Spleen (tissue), 7 donors: ENCODE results near the gene TEX261.

Experiments used
- POLR2A ChIP-seq, 3 donors: fragments of 450-650 bp; IDR thresholded peaks; one replicate each; pipeline ENCODE4 v1.5.1; 2017; ENCODE audit warnings: antibody characterized with exemption in 3 of 3, mild to moderate bottlenecking in 1 of 3
- TF ChIP-seq, protein P1 (sequence below), 11 experiments: fragments of 200-600 bp in 7 of 11; fragments of 450-650 bp in 4 of 11; sonication (generic) in 4 of 11; IDR thresholded peaks in 8 of 11; conservative IDR thresholded peaks in 3 of 11; 1 replicate in 7 of 11; 2 replicates in 4 of 11; pipeline versions ENCODE4 v1.4.0 to v1.8.0; 2016 to 2021; ENCODE audit warnings: antibody characterized with exemption in 11 of 11, inconsistent platforms in 4 of 11, mild to moderate bottlenecking in 1 of 11
- donor health status: DM: no; HTN: no; CAD: no; lungs with moderate emphysema.
- donor health status: DM: no; HTN: no; CAD: no.
- donor health status: DM: no; HTN: no; CAD: no.

DNA sequence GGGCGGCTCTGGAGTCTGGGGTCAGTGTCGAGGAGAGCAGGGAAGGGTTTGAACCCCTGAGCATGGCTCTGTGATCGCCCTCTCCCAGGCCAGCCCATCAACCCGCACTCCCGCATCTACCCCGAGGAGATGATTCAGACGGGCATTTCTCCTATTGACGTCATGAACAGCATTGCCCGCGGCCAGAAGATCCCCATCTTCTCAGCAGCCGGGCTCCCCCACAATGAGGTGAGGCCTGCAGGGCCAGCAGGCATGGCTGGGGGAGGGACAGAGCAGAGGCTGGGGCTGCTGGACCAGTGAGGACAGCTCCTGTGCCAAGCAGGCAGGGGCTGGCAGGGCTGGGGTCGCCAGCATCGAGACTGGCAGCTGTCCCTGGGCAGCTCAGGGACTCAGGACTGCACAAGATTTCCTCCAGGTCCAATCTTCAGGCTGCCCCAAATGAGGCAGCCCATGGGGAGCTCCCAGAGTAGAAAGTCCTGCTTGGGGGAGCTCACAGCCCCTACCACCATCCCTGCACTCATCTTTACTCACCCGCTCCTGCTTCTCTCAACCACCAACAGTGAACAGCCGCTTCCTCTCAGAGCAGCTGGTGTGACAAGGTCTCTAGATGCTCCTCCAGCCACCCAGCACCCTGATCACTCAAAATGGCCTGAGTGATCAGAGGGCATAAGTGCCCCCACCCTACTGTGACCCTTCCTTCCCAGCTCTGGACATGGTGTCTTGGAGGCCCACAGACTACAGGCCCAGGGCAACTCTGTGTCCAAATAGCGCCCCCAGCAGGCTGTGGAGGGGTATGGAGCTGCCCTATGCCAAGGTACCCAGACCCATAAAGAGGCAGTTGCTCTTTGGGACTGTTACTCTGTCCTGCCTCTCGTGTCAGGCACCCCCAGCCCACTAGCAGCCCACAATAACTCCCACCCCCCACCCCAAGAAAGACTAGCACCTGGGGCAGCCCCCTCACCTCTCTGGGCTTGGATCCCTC lies 34.5 kb downstream of the TEX261 start:
- TF ChIP-seq, protein P1, sequence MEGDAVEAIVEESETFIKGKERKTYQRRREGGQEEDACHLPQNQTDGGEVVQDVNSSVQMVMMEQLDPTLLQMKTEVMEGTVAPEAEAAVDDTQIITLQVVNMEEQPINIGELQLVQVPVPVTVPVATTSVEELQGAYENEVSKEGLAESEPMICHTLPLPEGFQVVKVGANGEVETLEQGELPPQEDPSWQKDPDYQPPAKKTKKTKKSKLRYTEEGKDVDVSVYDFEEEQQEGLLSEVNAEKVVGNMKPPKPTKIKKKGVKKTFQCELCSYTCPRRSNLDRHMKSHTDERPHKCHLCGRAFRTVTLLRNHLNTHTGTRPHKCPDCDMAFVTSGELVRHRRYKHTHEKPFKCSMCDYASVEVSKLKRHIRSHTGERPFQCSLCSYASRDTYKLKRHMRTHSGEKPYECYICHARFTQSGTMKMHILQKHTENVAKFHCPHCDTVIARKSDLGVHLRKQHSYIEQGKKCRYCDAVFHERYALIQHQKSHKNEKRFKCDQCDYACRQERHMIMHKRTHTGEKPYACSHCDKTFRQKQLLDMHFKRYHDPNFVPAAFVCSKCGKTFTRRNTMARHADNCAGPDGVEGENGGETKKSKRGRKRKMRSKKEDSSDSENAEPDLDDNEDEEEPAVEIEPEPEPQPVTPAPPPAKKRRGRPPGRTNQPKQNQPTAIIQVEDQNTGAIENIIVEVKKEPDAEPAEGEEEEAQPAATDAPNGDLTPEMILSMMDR (IDR thresholded peaks at IDR 0.05 in 8 of 11, conservative IDR thresholded peaks at IDR 0.05 in 3 of 11): no peak
- no peak for TF ChIP-seq POLR2A (IDR thresholded peaks at IDR 0.05)
